Measurements from ENCODE around the gene MMP3.

- TF ChIP-seq, protein P1, sequence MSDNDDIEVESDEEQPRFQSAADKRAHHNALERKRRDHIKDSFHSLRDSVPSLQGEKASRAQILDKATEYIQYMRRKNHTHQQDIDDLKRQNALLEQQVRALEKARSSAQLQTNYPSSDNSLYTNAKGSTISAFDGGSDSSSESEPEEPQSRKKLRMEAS (IDR thresholded peaks at IDR 0.05; ENCODE audit: insufficient read depth, insufficient read length) = no peak
- TF ChIP-seq, protein P2, sequence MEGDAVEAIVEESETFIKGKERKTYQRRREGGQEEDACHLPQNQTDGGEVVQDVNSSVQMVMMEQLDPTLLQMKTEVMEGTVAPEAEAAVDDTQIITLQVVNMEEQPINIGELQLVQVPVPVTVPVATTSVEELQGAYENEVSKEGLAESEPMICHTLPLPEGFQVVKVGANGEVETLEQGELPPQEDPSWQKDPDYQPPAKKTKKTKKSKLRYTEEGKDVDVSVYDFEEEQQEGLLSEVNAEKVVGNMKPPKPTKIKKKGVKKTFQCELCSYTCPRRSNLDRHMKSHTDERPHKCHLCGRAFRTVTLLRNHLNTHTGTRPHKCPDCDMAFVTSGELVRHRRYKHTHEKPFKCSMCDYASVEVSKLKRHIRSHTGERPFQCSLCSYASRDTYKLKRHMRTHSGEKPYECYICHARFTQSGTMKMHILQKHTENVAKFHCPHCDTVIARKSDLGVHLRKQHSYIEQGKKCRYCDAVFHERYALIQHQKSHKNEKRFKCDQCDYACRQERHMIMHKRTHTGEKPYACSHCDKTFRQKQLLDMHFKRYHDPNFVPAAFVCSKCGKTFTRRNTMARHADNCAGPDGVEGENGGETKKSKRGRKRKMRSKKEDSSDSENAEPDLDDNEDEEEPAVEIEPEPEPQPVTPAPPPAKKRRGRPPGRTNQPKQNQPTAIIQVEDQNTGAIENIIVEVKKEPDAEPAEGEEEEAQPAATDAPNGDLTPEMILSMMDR (IDR thresholded peaks at IDR 0.05; ENCODE audit: extremely low read depth in 1 of 2, insufficient read depth in 1 of 2, low read depth in 1 of 2, low read length in 2 of 2) = no peak
- TF ChIP-seq MYC (IDR thresholded peaks at IDR 0.05; ENCODE audit: low read depth, low read length) (no peak), POLR2A (IDR thresholded peaks at IDR 0.05; ENCODE audit: low read depth, low read length) (no peak), POLR2AphosphoS5 (IDR thresholded peaks at IDR 0.05; ENCODE audit: insufficient read depth, low read depth, low read length) (no peak), EZH2 (IDR thresholded peaks at IDR 0.05; ENCODE audit: borderline replicate concordance, low read depth, low read length, severe bottlenecking) (no peak), FOS (IDR thresholded peaks at IDR 0.05; ENCODE audit: borderline replicate concordance, insufficient read depth, low read length) (no peak), GATA2 (IDR thresholded peaks at IDR 0.05; ENCODE audit: insufficient read depth, insufficient read length, low read depth, low read length) (no peak), JUN (IDR thresholded peaks at IDR 0.05; ENCODE audit: borderline replicate concordance, insufficient read depth, insufficient read length, low read depth) (no peak)
Measured at GRCh38 chr11:102879801-102880200, 36.4 kb upstream of the MMP3 start.
